Measurements from ENCODE around the gene EPHA1.
"Not testable (repeated sequence)": the region's sequence is repeated elsewhere in the genome, so short reads cannot be mapped to it uniquely, and the experiment has no call there.

DNA sequence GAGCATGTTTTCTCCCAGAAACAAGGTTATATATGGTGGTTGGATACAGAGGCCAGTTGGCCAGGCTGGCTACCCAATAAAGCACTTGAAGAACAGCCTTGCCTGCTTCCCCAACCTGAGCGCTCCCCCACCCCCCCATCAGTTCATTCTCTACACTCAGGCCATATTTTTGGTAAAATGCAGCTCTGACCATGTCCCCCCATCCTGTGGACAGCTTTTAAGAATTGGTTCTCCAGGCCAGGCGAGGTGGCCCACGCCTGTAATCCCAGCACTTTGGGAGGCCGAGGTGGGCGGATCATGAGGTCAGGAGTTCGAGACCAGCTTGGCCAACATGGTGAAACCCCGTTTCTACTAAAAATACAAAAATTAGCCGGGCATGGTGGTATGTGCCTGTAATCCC is 16.2 kb downstream of the EPHA1 start:
- not testable (repeated sequence) for TF ChIP-seq EZH2 (IDR thresholded peaks at IDR 0.05); POLR2AphosphoS5 (IDR thresholded peaks at IDR 0.05; ENCODE audit: borderline replicate concordance, low read depth, low read length)
